ENCODE data around the gene DGKQ. TPM values are rescaled to one million over a fixed set of nuclear protein-coding genes. Genes with fewer than 3 reads are reported as not detected.

The DGKQ gene
- total RNA-seq, 2 donors from 2014 or later = 18.6 to 24.0 TPM

GRCh38 chr4:970046-970745 is 3.2 kb downstream of the DGKQ start:
- Histone ChIP-seq H3K27ac (no peak overlapping the region), H3K4me3 (no peak overlapping the region), H3K4me1 (ENCODE audit: control insufficient read depth in 1 of 2, low read depth in 2 of 2) (peaks cover 10 to 21% of the 10 kb centered on the region in 2 donors), H3K9me3 (no peaks in the 10 kb centered on the region), H3K36me3 (peaks cover 7% of the 10 kb centered on the region), H3K27me3 (replicated peaks; ENCODE audit: insufficient read depth) (no peaks in the 10 kb centered on the region)
- DNase-seq (ENCODE audit: low spot score) (no peak), ATAC-seq (ENCODE audit: insufficient number of reproducible peaks, low FRiP score, low read depth) (no peak)
- TF ChIP-seq, protein P1, sequence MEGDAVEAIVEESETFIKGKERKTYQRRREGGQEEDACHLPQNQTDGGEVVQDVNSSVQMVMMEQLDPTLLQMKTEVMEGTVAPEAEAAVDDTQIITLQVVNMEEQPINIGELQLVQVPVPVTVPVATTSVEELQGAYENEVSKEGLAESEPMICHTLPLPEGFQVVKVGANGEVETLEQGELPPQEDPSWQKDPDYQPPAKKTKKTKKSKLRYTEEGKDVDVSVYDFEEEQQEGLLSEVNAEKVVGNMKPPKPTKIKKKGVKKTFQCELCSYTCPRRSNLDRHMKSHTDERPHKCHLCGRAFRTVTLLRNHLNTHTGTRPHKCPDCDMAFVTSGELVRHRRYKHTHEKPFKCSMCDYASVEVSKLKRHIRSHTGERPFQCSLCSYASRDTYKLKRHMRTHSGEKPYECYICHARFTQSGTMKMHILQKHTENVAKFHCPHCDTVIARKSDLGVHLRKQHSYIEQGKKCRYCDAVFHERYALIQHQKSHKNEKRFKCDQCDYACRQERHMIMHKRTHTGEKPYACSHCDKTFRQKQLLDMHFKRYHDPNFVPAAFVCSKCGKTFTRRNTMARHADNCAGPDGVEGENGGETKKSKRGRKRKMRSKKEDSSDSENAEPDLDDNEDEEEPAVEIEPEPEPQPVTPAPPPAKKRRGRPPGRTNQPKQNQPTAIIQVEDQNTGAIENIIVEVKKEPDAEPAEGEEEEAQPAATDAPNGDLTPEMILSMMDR (IDR thresholded peaks at IDR 0.05) = no peak

- Histone ChIP-seq H3K4me3 (no peak overlapping the region), H3K27ac (no peak overlapping the region), H3K9me3 (no peaks in the 10 kb centered on the region), H3K27me3 (replicated peaks; ENCODE audit: insufficient read depth) (no peaks in the 10 kb centered on the region), H3K36me3 (peaks cover 7% of the 10 kb centered on the region), H3K4me1 (ENCODE audit: control insufficient read depth in 1 of 2, low read depth in 2 of 2) (peaks cover 10 to 21% of the 10 kb centered on the region in 2 donors)
- TF ChIP-seq, protein P1 (IDR thresholded peaks at IDR 0.05) = no peak
- DNase-seq (ENCODE audit: low spot score) (no peak), ATAC-seq (ENCODE audit: insufficient number of reproducible peaks, low FRiP score, low read depth) (no peak)
These were observed 4.6 kb downstream of the DGKQ start for GRCh38 chr4:968621-969394.

- no peak for DNase-seq (ENCODE audit: low spot score)
- no peak overlapping the region for H3K27ac ChIP-seq
- peaks cover 10 to 21% of the 10 kb centered on the region in 2 donors for H3K4me1 ChIP-seq (ENCODE audit: control insufficient read depth in 1 of 2, low read depth in 2 of 2)
- no peaks in the 10 kb centered on the region for H3K27me3 ChIP-seq (replicated peaks; ENCODE audit: insufficient read depth)
- H3K4me3 ChIP-seq = no peak overlapping the region
- H3K36me3 ChIP-seq = peaks cover 7% of the 10 kb centered on the region
- H3K9me3 ChIP-seq = no peaks in the 10 kb centered on the region
- TF ChIP-seq, protein P1 (IDR thresholded peaks at IDR 0.05) = no peak
- ATAC-seq (ENCODE audit: insufficient number of reproducible peaks, low FRiP score, low read depth) = no peak
These were observed 5.1 kb downstream of the DGKQ start for GRCh38 chr4:968221-968620.

GRCh38 chr4:967113-968104 is 6.0 kb downstream of the DGKQ start:
- ATAC-seq (ENCODE audit: insufficient number of reproducible peaks, low FRiP score, low read depth) = no peak
- Histone ChIP-seq H3K9me3 (no peaks in the 10 kb centered on the region), H3K27me3 (replicated peaks; ENCODE audit: insufficient read depth) (no peaks in the 10 kb centered on the region), H3K4me1 (ENCODE audit: control insufficient read depth in 1 of 2, low read depth in 2 of 2) (peaks cover 6 to 16% of the 10 kb centered on the region in 2 donors), H3K27ac (no peak overlapping the region), H3K36me3 (peaks cover 7% of the 10 kb centered on the region), H3K4me3 (no peak overlapping the region)
- TF ChIP-seq, protein P1 (IDR thresholded peaks at IDR 0.05) = no peak
- no peak for DNase-seq (ENCODE audit: low spot score)
